ENCODE results near the gene HSP90AA1. TPM values are rescaled to one million over a fixed set of nuclear protein-coding genes. Genes with fewer than 3 reads are reported as not detected.

HSP90AA1 gene
- total RNA-seq, 2 experiments from 2014 or later: 451 to 462 TPM

- peaks cover 5% of the 10 kb centered on the region for H3K4me1 ChIP-seq (ENCODE audit: insufficient read depth, low read length)
- H3K36me3 Mint-ChIP-seq (ENCODE audit: low read depth): no peaks in the 10 kb centered on the region
- POLR2A ChIA-PET: interaction anchor here (0.6 to 1.5 kb wide), 6 partner anchors 8 to 390 kb away, joined by 3 to 6 read pairs (median 3); no protein-coding TSS in a partner anchor
- peak; percentile 51 to 86 (median 66) for DNase-seq
- peak; percentile 98 for TF ChIP-seq CTCF (IDR thresholded peaks at IDR 0.05)
- H3K9me3 Mint-ChIP-seq: no peaks in the 10 kb centered on the region
- no peaks in the 10 kb centered on the region for H3K9me3 ChIP-seq (ENCODE audit: control insufficient read depth in 1 of 2, insufficient read depth in 1 of 2, low read length in 2 of 2)
- CTCF ChIA-PET: interaction anchor here (0.6 to 2.1 kb wide), 21 partner anchors 8 to 234 kb away, joined by 3 to 28 read pairs (median 4); partner anchors contain the start of genes DYNC1H1 and HSP90AA1
- H3K4me1 Mint-ChIP-seq (ENCODE audit: low read depth): no peaks in the 10 kb centered on the region
- H3K4me3 Mint-ChIP-seq: no peak overlapping the region
- intact Hi-C loops (cut with DNase I, micrococcal nuclease): loop anchor here (1.0 to 5.0 kb wide), 4 partner anchors 33 to 389 kb away; no protein-coding TSS in a partner anchor
- H3K27me3 ChIP-seq (ENCODE audit: control insufficient read depth in 1 of 2, insufficient read depth in 2 of 2, low read length in 2 of 2): no peaks in the 10 kb centered on the region
- H3K4me3 ChIP-seq (ENCODE audit: low read length): no peak overlapping the region
- no peak overlapping the region for H3K27ac Mint-ChIP-seq
- H3K36me3 ChIP-seq (ENCODE audit: insufficient read depth, low read length): no peaks in the 10 kb centered on the region
- no peaks in the 10 kb centered on the region for H3K27me3 Mint-ChIP-seq
- peak; percentile 67 for ATAC-seq (ENCODE audit: poor library complexity)
- no peak overlapping the region for H3K27ac ChIP-seq (ENCODE audit: low read depth in 1 of 2, low read length in 2 of 2)
Observed at GRCh38 chr14:102096569-102097188, 9.8 kb upstream of the HSP90AA1 start.

- Mint-ChIP-seq H3K36me3 (ENCODE audit: low read depth) (no peaks in the 10 kb centered on the region), H3K9me3 (no peaks in the 10 kb centered on the region), H3K27ac (no peak overlapping the region), H3K4me1 (ENCODE audit: low read depth) (no peaks in the 10 kb centered on the region), H3K27me3 (no peaks in the 10 kb centered on the region), H3K4me3 (no peak overlapping the region)
- ATAC-seq (ENCODE audit: poor library complexity) (peak; percentile 26), DNase-seq (no peak)
- no peak for TF ChIP-seq CTCF (IDR thresholded peaks at IDR 0.05)
- no peak overlapping the region for H3K27ac ChIP-seq (ENCODE audit: low read depth in 1 of 2, low read length in 2 of 2)
- H3K4me3 ChIP-seq (ENCODE audit: low read length): no peak overlapping the region
- peaks cover 5% of the 10 kb centered on the region for H3K4me1 ChIP-seq (ENCODE audit: insufficient read depth, low read length)
- ChIA-PET POLR2A (interaction anchor here (0.6 to 1.5 kb wide), 6 partner anchors 8 to 389 kb away, joined by 3 to 6 read pairs (median 3); no protein-coding TSS in a partner anchor), CTCF (interaction anchor here (0.9 to 2.1 kb wide), 18 partner anchors 8 to 218 kb away, joined by 3 to 28 read pairs (median 4); partner anchors contain the start of genes DYNC1H1 and HSP90AA1)
- H3K27me3 ChIP-seq (ENCODE audit: control insufficient read depth in 1 of 2, insufficient read depth in 2 of 2, low read length in 2 of 2): no peaks in the 10 kb centered on the region
- no peaks in the 10 kb centered on the region for H3K9me3 ChIP-seq (ENCODE audit: control insufficient read depth in 1 of 2, insufficient read depth in 1 of 2, low read length in 2 of 2)
- no peaks in the 10 kb centered on the region for H3K36me3 ChIP-seq (ENCODE audit: insufficient read depth, low read length)
- intact Hi-C loops (cut with DNase I, micrococcal nuclease): loop anchor here (1.0 to 5.0 kb wide), 4 partner anchors 33 to 389 kb away; no protein-coding TSS in a partner anchor
Observed at GRCh38 chr14:102095871-102096568, 9.2 kb upstream of the HSP90AA1 start.

GRCh38 chr14:102095231-102095870, 8.5 kb upstream of the HSP90AA1 start:
- CTCF ChIA-PET: interaction anchor here (0.9 to 2.0 kb wide), 8 partner anchors 11 to 219 kb away, joined by 3 to 28 read pairs (median 5); partner anchors contain the start of gene DYNC1H1
- Histone ChIP-seq H3K4me3 (ENCODE audit: low read length) (no peak overlapping the region), H3K27ac (ENCODE audit: low read depth in 1 of 2, low read length in 2 of 2) (no peak overlapping the region), H3K27me3 (ENCODE audit: control insufficient read depth in 1 of 2, insufficient read depth in 2 of 2, low read length in 2 of 2) (no peaks in the 10 kb centered on the region), H3K4me1 (ENCODE audit: insufficient read depth, low read length) (peaks cover 5% of the 10 kb centered on the region), H3K9me3 (ENCODE audit: control insufficient read depth in 1 of 2, insufficient read depth in 1 of 2, low read length in 2 of 2) (no peaks in the 10 kb centered on the region), H3K36me3 (ENCODE audit: insufficient read depth, low read length) (no peaks in the 10 kb centered on the region)
- Mint-ChIP-seq H3K4me3 (no peak overlapping the region), H3K9me3 (no peaks in the 10 kb centered on the region), H3K4me1 (ENCODE audit: low read depth) (peaks cover 4% of the 10 kb centered on the region), H3K27ac (no peak overlapping the region), H3K27me3 (no peaks in the 10 kb centered on the region), H3K36me3 (ENCODE audit: low read depth) (no peaks in the 10 kb centered on the region)
- no peak for DNase-seq
- TF ChIP-seq CTCF (IDR thresholded peaks at IDR 0.05): no peak
- intact Hi-C loops (cut with DNase I, micrococcal nuclease): loop anchor here in 1 of 2 experiments (5.0 kb wide), 2 partner anchors 48 to 388 kb away; no protein-coding TSS in a partner anchor
- ATAC-seq (ENCODE audit: poor library complexity): no peak
- POLR2A ChIA-PET: interaction anchor here (1.3 to 1.5 kb wide), 2 partner anchors 45 to 389 kb away, joined by 3 to 6 read pairs; no protein-coding TSS in a partner anchor

Measured in CD4-positive, alpha-beta T cell (primary cell).